ENCODE results near the gene DIP2C.
"Not testable (repeated sequence)": the region's sequence is repeated elsewhere in the genome, so short reads cannot be mapped to it uniquely, and the experiment has no call there.

Gene DIP2C

GRCh38 chr10:396535-397220 lies 292.8 kb downstream of the DIP2C start:
- DNase-seq = no peak

GRCh38 chr10:396107-396506 lies 293.4 kb downstream of the DIP2C start:
- DNase-seq = no peak

- no peak for DNase-seq
Measured at GRCh38 chr10:395665-396064, 293.8 kb downstream of the DIP2C start.

GRCh38 chr10:394439-395101 lies 294.9 kb downstream of the DIP2C start:
- not testable (repeated sequence) for DNase-seq

- DNase-seq = no peak
Measured at GRCh38 chr10:393787-394438, 295.6 kb downstream of the DIP2C start.

- no peak for DNase-seq
Measured at GRCh38 chr10:393106-393745, 296.2 kb downstream of the DIP2C start.

GRCh38 chr10:392705-393037 lies 296.8 kb downstream of the DIP2C start:
- no peak for DNase-seq

GRCh38 chr10:391847-392704 lies 297.4 kb downstream of the DIP2C start:
- DNase-seq = no peak

GRCh38 chr10:391305-391704 lies 298.2 kb downstream of the DIP2C start:
- DNase-seq = no peak

- no peak for DNase-seq
Measured at GRCh38 chr10:390449-391100, 298.9 kb downstream of the DIP2C start.

GRCh38 chr10:389836-390448 lies 299.5 kb downstream of the DIP2C start:
- DNase-seq = no peak

- no peak for DNase-seq
Measured at GRCh38 chr10:389261-389790, 300.1 kb downstream of the DIP2C start.

GRCh38 chr10:388661-389045 lies 300.8 kb downstream of the DIP2C start:
- DNase-seq = no peak

- no peak for DNase-seq
Measured at GRCh38 chr10:387909-388660, 301.4 kb downstream of the DIP2C start.

- DNase-seq = no peak
Measured at GRCh38 chr10:387593-387891, 301.9 kb downstream of the DIP2C start.

GRCh38 chr10:386771-387592 lies 302.5 kb downstream of the DIP2C start:
- DNase-seq = no peak

- DNase-seq = no peak
Measured at GRCh38 chr10:385571-386300, 303.7 kb downstream of the DIP2C start.

- DNase-seq = no peak
Measured at GRCh38 chr10:384538-385305, 304.7 kb downstream of the DIP2C start.

GRCh38 chr10:383519-383918 lies 305.9 kb downstream of the DIP2C start:
- DNase-seq = no peak

Data from NCI-H2171 (cell line).